HG02763 (cell line): Measurements from ENCODE around the gene COX8A.
"Not testable (repeated sequence)": the region's sequence is repeated elsewhere in the genome, so short reads cannot be mapped to it uniquely, and the experiment has no call there.

ENCODE experiments used
- ATAC-seq: cut with Tn5 transposase; IDR thresholded peaks from one replicate; pipeline ENCODE4 v1.9.1; 2021; ENCODE audit warnings: mild to moderate bottlenecking, moderate library complexity; ENCODE audit not compliant: unreplicated experiment

Gene COX8A

GRCh38 chr11:63974259-63975143 lies at the start of gene COX8A:
COX8A (plus strand) TSS chr11:63974620; CDS start chr11:63974681, 61 bp downstream.
- ATAC-seq = peak; percentile 96

- no peak for ATAC-seq
Measured at GRCh38 chr11:63929616-63930015, 44.8 kb upstream of the COX8A start.

DNA sequence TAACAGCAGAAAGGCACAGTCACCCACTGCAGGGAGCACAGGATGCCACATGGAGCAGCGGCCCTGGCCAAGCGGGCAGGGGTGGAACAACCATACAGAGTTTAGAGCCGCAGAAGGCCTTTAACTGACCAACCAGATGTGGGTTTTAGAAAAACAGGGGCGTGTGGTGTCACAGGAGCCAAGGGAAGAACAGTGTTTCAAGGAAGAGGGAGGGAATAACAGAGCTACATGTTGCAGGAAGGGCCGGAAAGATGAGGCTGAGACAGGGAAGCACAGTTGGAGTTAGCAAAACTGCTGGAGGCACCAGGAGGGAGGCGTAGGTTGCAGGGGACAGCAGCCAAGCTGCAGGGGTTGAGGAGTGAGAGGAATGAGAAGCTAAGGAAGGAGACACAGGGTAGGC lies 43.4 kb upstream of the COX8A start:
- ATAC-seq = no peak

DNA sequence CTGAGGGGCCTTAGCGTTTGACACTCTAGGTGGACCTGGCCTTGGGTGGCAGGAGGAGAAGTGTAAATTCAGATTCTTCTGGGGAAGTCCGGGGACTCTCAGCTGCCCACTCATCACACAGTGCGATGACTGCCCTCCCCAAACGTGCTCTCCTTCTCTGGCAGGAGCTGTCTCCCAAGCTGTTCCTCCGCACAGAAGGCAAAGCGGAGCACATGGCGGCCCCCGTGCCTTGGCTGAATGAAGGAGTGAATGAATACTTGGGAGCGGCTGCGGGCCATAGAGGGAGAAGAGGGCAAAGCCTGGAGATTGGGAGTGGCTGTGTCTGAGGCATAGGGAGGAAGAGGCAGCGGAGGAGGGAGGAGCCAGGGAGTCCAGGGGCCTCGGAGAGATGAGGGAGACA lies 42.5 kb upstream of the COX8A start:
- no peak for ATAC-seq

DNA sequence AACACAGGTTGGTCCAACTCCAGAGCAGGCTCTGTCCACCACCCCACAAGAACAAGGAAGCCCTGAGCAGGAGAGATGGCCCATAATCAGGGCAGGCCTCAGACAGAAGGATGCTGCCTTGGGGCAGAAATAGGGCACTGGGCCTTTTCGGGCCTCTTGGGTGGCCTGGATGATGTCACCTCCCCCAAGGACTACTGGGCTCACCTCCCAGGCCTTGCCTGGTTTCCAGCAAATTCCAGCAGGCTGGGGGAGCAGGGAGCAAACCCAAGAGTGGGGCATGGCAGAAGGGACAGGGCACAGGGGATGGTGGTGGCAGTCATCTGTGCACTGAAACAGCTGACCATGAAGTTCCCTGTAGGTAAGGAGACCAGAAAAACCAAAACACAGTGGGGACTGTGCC lies 41.0 kb upstream of the COX8A start:
- no peak for ATAC-seq

GRCh38 chr11:63937713-63938478 lies 36.5 kb upstream of the COX8A start:
- ATAC-seq = peak; percentile 11

DNA sequence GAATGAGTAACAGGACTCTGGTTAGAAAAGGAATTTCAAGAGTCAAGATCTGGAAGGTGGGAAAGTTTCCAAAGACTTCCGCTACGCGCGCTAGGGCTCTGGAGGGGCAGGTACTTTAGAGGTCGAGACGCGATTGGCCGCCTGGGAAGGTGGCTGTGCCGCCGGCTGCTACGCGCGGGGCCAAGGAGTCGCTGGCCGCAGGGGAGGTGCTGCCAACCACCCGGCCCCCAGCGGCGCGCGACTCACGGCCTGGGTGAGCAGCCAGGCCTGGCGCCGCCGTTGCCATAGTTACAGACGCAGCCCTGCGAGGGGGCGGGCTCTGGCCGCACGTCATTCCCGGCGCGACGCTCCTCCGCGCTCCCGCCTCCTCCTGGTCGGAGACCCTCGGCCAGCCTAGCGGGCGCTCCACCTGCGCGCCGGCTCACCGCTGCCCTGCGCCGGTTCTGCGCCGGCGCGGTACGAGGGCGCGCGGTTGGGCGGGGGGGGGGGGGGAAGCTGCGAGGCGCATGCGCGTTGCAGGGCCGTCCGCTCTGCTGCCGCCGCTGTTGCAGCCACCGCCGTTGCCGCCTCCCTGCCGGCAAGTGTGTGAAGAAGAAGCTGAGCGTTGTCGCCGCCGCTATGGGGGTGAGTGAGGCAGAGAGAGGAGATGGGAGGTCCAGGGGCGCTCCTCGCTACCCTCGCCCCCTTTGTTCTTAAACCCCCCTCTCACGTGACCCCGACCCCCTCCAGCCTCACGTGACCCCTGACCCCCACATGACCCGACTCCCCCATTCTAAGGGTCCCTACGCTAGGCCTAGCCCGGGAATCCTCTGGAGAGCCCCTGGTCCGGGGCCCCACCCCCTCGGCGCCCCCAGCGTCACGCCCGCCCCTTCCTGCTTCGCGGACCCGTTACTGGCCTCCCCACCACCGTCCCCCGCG lies 35.7 kb upstream of the COX8A start, which contains the start of gene NAA40:
NAA40 (plus strand) TSS at position 524 of the 918 bp plus-strand sequence; CDS start at position 619, 95 bp downstream.
- ATAC-seq = peak; percentile 95

DNA sequence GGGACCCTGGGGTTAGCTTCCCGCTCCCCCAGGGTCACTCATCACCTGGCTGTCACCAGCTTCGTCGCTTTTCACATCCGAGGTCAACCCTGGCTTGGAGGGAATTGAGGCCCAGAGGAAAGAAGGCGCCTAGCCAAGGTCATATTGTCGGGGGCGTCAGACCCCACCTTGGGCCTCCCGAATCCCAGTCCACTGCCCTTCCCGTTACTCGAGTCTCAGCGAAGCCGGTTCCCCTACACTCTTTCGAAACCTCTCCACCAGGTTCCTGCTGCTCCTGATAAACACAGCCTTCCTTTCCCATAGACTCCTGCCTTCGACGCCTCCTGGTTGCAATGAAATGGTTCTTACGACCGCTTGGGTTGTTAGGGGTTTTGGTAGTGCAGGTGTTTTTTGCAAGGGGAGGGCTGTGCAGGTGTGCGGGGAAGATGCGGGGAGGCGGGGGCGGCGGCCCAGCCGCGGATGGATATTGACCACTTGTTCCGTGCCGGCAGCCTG lies 35.0 kb upstream of the COX8A start:
- no peak for ATAC-seq

- no peak for ATAC-seq
Measured at GRCh38 chr11:63940786-63941185, 33.6 kb upstream of the COX8A start.

GRCh38 chr11:63941901-63942300 lies 32.5 kb upstream of the COX8A start:
- no peak for ATAC-seq

DNA sequence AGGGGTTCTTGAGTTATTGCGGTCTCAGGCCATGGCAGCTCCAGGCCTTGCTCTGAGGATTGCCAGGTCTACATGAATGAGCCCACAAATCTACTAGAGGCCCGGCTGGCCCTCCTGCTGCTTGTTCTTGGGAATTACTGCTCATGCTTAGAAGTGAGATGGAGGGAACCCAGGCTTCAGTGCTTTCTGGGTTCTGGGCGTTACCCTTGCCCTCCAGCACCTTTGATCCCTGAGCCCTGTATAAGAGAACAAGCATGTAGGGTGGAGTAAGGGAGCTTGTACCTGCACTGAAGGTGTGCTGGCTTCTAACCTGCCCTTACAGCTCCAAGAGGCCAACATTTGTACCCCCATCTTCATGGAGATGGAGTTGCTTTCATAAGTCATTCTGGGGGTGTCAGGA lies 31.6 kb upstream of the COX8A start:
- ATAC-seq = no peak

GRCh38 chr11:63944987-63945386 lies 29.4 kb upstream of the COX8A start:
- no peak for ATAC-seq

GRCh38 chr11:63945477-63946163 lies 28.8 kb upstream of the COX8A start:
- no peak for ATAC-seq

GRCh38 chr11:63951779-63952536 lies 22.5 kb upstream of the COX8A start:
- no peak for ATAC-seq

DNA sequence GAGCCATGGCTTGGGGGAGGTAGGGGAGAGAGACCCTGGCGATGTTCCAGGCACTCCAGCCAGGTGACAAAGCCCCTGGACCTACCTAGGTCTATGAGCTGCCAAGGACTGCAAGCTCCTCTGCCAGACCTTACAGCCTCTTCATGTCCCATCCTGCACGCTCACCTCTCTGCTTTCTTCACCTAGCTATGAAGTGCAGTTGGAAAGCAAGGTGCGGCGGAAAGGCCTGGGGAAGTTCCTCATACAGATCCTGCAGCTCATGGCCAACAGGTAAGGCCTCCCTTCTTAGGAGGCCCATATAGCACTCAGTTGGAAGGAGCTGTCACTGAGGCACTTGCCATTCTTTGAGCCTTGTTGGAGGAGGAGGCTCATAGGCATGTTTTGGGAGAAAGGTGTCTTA lies 21.9 kb upstream of the COX8A start:
- ATAC-seq = no peak

DNA sequence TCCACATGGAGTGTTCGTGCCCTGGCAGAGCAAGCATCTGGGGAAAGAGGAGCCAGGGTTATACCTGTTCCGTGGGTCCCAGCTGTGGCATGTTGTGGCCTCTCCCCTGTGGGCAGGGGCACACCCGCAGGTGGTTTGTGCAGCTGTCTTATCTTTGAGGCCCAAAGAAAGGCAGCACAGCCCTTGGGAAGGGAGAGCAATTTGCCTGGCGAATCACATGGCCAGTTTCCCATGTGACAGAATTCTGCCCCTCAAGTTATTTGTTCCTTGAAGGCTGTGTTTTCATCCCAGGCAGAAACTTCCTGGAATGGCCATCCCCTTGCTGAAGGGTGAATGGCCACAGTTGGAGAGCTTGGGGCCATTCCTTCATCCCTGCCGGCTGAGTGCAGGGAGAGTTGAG lies 16.4 kb upstream of the COX8A start:
- ATAC-seq = no peak

- no peak for ATAC-seq
Measured at GRCh38 chr11:63961608-63962412, 12.6 kb upstream of the COX8A start.

DNA sequence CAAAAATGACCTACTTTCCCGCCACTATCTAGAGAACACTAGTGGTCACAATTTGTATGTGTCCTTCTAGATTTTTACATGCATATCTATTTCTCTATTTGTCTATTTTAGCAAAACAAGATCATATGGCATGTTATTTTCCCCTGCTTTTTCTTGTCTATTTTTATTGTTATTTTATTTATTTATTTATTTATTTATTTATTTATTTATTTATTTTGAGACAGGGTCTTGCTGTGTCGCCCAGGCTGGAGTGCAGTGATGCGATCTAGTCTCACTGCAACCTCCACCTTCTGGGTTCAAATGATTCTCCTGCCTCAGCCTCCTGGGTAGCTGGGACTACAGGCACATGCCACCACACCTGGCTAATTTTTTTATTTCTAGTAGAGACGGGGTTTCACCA lies 10.5 kb upstream of the COX8A start:
- not testable (repeated sequence) for ATAC-seq

GRCh38 chr11:63966444-63966843 lies 8.0 kb upstream of the COX8A start:
- no peak for ATAC-seq
